ENCODE data around the gene KRTAP3-2.

Gene KRTAP3-2

GRCh38 chr17:40952154-40952553, 47.6 kb downstream of the KRTAP3-2 start:
- H3K27ac ChIP-seq: no peak overlapping the region
- DNase-seq (ENCODE audit: low spot score): no peak
- CTCF ChIA-PET: no interaction called here
- TF ChIP-seq, protein P1, sequence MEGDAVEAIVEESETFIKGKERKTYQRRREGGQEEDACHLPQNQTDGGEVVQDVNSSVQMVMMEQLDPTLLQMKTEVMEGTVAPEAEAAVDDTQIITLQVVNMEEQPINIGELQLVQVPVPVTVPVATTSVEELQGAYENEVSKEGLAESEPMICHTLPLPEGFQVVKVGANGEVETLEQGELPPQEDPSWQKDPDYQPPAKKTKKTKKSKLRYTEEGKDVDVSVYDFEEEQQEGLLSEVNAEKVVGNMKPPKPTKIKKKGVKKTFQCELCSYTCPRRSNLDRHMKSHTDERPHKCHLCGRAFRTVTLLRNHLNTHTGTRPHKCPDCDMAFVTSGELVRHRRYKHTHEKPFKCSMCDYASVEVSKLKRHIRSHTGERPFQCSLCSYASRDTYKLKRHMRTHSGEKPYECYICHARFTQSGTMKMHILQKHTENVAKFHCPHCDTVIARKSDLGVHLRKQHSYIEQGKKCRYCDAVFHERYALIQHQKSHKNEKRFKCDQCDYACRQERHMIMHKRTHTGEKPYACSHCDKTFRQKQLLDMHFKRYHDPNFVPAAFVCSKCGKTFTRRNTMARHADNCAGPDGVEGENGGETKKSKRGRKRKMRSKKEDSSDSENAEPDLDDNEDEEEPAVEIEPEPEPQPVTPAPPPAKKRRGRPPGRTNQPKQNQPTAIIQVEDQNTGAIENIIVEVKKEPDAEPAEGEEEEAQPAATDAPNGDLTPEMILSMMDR (conservative IDR thresholded peaks at IDR 0.05; ENCODE audit: low read depth): no peak
- POLR2A ChIA-PET (ENCODE audit: low non-redundant PET): no interaction called here

GRCh38 chr17:40951011-40951622, 48.6 kb downstream of the KRTAP3-2 start:
- ChIA-PET CTCF (no interaction called here), POLR2A (ENCODE audit: low non-redundant PET) (no interaction called here)
- TF ChIP-seq, protein P1 (conservative IDR thresholded peaks at IDR 0.05; ENCODE audit: low read depth): no peak
- no peak for DNase-seq (ENCODE audit: low spot score)
- no peak overlapping the region for H3K27ac ChIP-seq

DNA sequence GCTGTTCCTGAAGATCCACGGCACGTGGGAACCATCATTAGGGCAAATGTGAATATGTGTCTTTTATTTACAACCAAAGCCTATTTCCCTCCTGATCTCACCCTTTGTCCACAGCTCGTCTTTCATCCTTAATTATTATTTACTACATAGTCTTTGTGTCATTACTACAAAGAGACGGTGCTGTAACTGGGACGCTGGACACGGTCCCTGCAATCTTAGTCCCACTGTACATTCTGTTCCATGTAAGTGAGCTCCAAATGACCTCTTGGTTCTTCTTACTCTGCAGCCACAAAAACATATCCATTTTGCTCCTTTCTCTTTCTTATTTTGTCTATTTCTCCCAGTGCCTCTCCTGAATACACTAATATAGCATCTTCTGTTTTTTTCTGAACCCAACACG, 49.5 kb downstream of the KRTAP3-2 start:
- no peak overlapping the region for H3K27ac ChIP-seq
- TF ChIP-seq, protein P1 (conservative IDR thresholded peaks at IDR 0.05; ENCODE audit: low read depth): no peak
- ChIA-PET POLR2A (ENCODE audit: low non-redundant PET) (no interaction called here), CTCF (interaction anchor here (0.7 kb wide), 1 partner anchor 61 kb away, joined by 4 read pairs; no protein-coding TSS in a partner anchor)
- DNase-seq (ENCODE audit: low spot score): no peak

GRCh38 chr17:40949418-40949817, 50.3 kb downstream of the KRTAP3-2 start:
- ChIA-PET POLR2A (ENCODE audit: low non-redundant PET) (no interaction called here), CTCF (no interaction called here)
- no peak overlapping the region for H3K27ac ChIP-seq
- DNase-seq (ENCODE audit: low spot score): no peak
- TF ChIP-seq, protein P1 (conservative IDR thresholded peaks at IDR 0.05; ENCODE audit: low read depth): no peak
